SK-N-SH (cell line): ENCODE results near the gene CAMKMT. TPM values are rescaled to one million over a fixed set of nuclear protein-coding genes. Genes with fewer than 3 reads are reported as not detected.

ENCODE experiments used
- CTCF ChIA-PET: fragments of 300-600, 350-600 bp; formaldehyde crosslinking; extraction: SDS; loops from one replicate; lab custom pipeline; 2021; lab: Yijun Ruan, JAX
- POLR2A ChIA-PET: fragments of 350-600 bp; sonication (Branson Sonifier 250); formaldehyde crosslinking; extraction: SDS; loops from one replicate; lab custom pipeline; 2020; ENCODE audit warnings: antibody characterized with exemption, inconsistent platforms; lab: Yijun Ruan, JAX
- DNase-seq: peaks from one replicate; pipeline ENCODE4 v3.0.0; 2012
- H2AFZ ChIP-seq: fragments of 200-600 bp; sonication (generic); 2 replicates; pipeline ENCODE4 v1.8.1; 2016; ENCODE audit warnings: antibody characterized with exemption, mild to moderate bottlenecking, low read depth
- H3F3A ChIP-seq: fragments of 200-600 bp; sonication (generic); replicated peaks from 2 replicates; pipeline ENCODE3; 2016; ENCODE audit warnings: antibody characterized with exemption, mild to moderate bottlenecking; ENCODE audit not compliant: insufficient read depth
- H3K27ac ChIP-seq, 2 experiments: fragments of 200-500 bp in 1 of 2; fragments of 200-600 bp in 1 of 2; sonication (Bioruptor generic) in 1 of 2; sonication (generic), shearing (Covaris generic) in 1 of 2; 2 replicates each; pipeline versions ENCODE4 v1.5.1 to v1.6.1; 2014 to 2016; ENCODE audit warnings: low read depth in 2 of 2, inconsistent platforms in 1 of 2, low read length in 1 of 2, mild to moderate bottlenecking in 1 of 2, mixed read lengths in 1 of 2
- H3K27me3 ChIP-seq: fragments of 200-600 bp; sonication (generic), shearing (Covaris generic); 2 replicates; pipeline ENCODE4 v1.6.1; 2016; ENCODE audit warnings: mixed run types; ENCODE audit not compliant: insufficient read depth
- H3K36me3 ChIP-seq, 2 experiments: fragments of 200-500 bp in 1 of 2; fragments of 200-600 bp in 1 of 2; sonication (Bioruptor generic) in 1 of 2; sonication (generic) in 1 of 2; replicated peaks in 1 of 2; 2 replicates each; pipeline versions ENCODE3 to v1.5.1; 2014 to 2016; ENCODE audit warnings: low read length in 1 of 2, mild to moderate bottlenecking in 1 of 2; ENCODE audit not compliant: insufficient read depth in 2 of 2, control insufficient read depth in 1 of 2
- H3K4me1 ChIP-seq, 2 experiments: fragments of 200-500 bp in 1 of 2; fragments of 200-600 bp in 1 of 2; sonication (Bioruptor generic) in 1 of 2; sonication (generic), shearing (Covaris generic) in 1 of 2; 2 replicates each; pipeline versions ENCODE4 v1.5.1 to v1.6.1; 2014 to 2016; ENCODE audit warnings: low read depth in 1 of 2, low read length in 1 of 2, mixed run types in 1 of 2; ENCODE audit not compliant: insufficient read depth in 2 of 2, control insufficient read depth in 1 of 2
- H3K4me2 ChIP-seq: fragments of 200-600 bp; sonication (generic), shearing (Covaris generic); 2 replicates; pipeline ENCODE4 v1.6.1; 2017; ENCODE audit warnings: mixed run types
- H3K4me3 ChIP-seq, 2 experiments: fragments of 200-500 bp in 1 of 2; fragments of 200-600 bp in 1 of 2; sonication (Bioruptor generic) in 1 of 2; sonication (generic), shearing (Covaris generic) in 1 of 2; 2 replicates each; pipeline versions ENCODE4 v1.5.1 to v1.8.1; 2014 to 2016; ENCODE audit warnings: low read depth in 2 of 2, inconsistent platforms in 1 of 2, low read length in 1 of 2, mild to moderate bottlenecking in 1 of 2, mixed read lengths in 1 of 2, moderate library complexity in 1 of 2
- H3K79me2 ChIP-seq: fragments of 200-600 bp; sonication (generic); 2 replicates; pipeline ENCODE4 v1.8.1; 2017; ENCODE audit warnings: mild to moderate bottlenecking; ENCODE audit not compliant: insufficient read depth
- H3K9ac ChIP-seq: fragments of 200-600 bp; sonication (generic); 2 replicates; pipeline ENCODE4 v1.6.1; 2017; ENCODE audit warnings: mixed run types
- H3K9me2 ChIP-seq: fragments of 200-600 bp; sonication (generic); 2 replicates; pipeline ENCODE4 v1.6.1; 2017; ENCODE audit warnings: mixed run types
- H3K9me3 ChIP-seq: fragments of 200-600 bp; sonication (generic); 2 replicates; pipeline ENCODE4 v1.6.1; 2017; ENCODE audit warnings: mixed run types, mild to moderate bottlenecking, moderate library complexity
- H4K20me1 ChIP-seq: fragments of 200-600 bp; sonication (generic); 2 replicates; pipeline ENCODE4 v1.6.1; 2017; ENCODE audit warnings: mild to moderate bottlenecking, mixed run types; ENCODE audit not compliant: insufficient read depth
- CHD2 ChIP-seq: fragments of 150-350 bp; IDR thresholded peaks from 2 replicates; pipeline ENCODE4 v1.6.1; 2018; ENCODE audit warnings: low read length; ENCODE audit not compliant: partially characterized antibody
- EP300 ChIP-seq, 2 experiments: IDR thresholded peaks; 2 replicates each; pipeline versions ENCODE4 v1.4.0 to v1.6.1; 2012; ENCODE audit warnings: borderline replicate concordance in 1 of 2, low read depth in 1 of 2, low read length in 1 of 2
- EZH2phosphoT487 ChIP-seq: fragments of 200-600 bp; sonication (generic); IDR thresholded peaks from 2 replicates; pipeline ENCODE4 v1.6.1; 2017; ENCODE audit warnings: low read depth, mixed run types, mild to moderate bottlenecking, antibody characterized with exemption, moderate library complexity, borderline replicate concordance
- FOXJ3 ChIP-seq: sonication (generic); formaldehyde crosslinking; IDR thresholded peaks from 2 replicates; pipeline ENCODE4 v1.5.1; 2020; ENCODE audit warnings: mild to moderate bottlenecking, missing genetic modification reagents
- GABPA ChIP-seq: IDR thresholded peaks from 2 replicates; pipeline ENCODE4 v1.4.0; 2012; ENCODE audit warnings: low read depth, mild to moderate bottlenecking
- MAX ChIP-seq: IDR thresholded peaks from 2 replicates; pipeline ENCODE4 v1.4.0; 2012; ENCODE audit warnings: low read depth
- MEF2A ChIP-seq: IDR thresholded peaks from 2 replicates; pipeline ENCODE4 v1.4.0; 2012; ENCODE audit warnings: low read depth, borderline replicate concordance
- NFIC ChIP-seq: IDR thresholded peaks from 2 replicates; pipeline ENCODE4 v1.4.0; 2012; ENCODE audit warnings: borderline replicate concordance
- NRF1 ChIP-seq: IDR thresholded peaks from 2 replicates; pipeline ENCODE4 v1.6.1; 2012; ENCODE audit warnings: low read depth, mild to moderate bottlenecking, low read length
- PBX3 ChIP-seq: IDR thresholded peaks from 2 replicates; pipeline ENCODE4; 2012
- RCOR1 ChIP-seq: fragments of 150-350 bp; IDR thresholded peaks from 2 replicates; pipeline ENCODE4 v1.6.1; 2017; ENCODE audit warnings: antibody characterized with exemption, low read length
- REST ChIP-seq: IDR thresholded peaks from 2 replicates; pipeline ENCODE4 v1.6.1; 2012; ENCODE audit warnings: mild to moderate bottlenecking, low read depth, low read length, moderate library complexity
- RFX5 ChIP-seq: IDR thresholded peaks from 2 replicates; pipeline ENCODE4 v1.6.1; 2012; ENCODE audit warnings: mild to moderate bottlenecking, improper control_type of control experiment, low read length
- SIN3A ChIP-seq: IDR thresholded peaks from 2 replicates; pipeline ENCODE4 v1.6.1; 2012; ENCODE audit warnings: low read depth, mild to moderate bottlenecking, low read length, moderate library complexity, borderline replicate concordance
- SMC3 ChIP-seq: IDR thresholded peaks from 2 replicates; pipeline ENCODE4 v1.6.1; 2012; ENCODE audit warnings: low read depth, low read length, improper control_type of control experiment
- TEAD4 ChIP-seq: IDR thresholded peaks from 2 replicates; pipeline ENCODE4 v1.4.0; 2012; ENCODE audit warnings: mild to moderate bottlenecking, borderline replicate concordance; ENCODE audit not compliant: insufficient read depth
- YY1 ChIP-seq: IDR thresholded peaks from 2 replicates; pipeline ENCODE4 v1.4.0; 2012; ENCODE audit warnings: low read depth, mild to moderate bottlenecking
- ZBTB33 ChIP-seq: IDR thresholded peaks from 2 replicates; pipeline ENCODE4 v1.4.0; 2012; ENCODE audit warnings: low read depth, borderline replicate concordance
- WGBS: methylation state at CpG from one replicate; pipeline ENCODE4 v1.1.6; 2017; ENCODE audit warnings: low lambda C conversion rate; 5-methylcytosine and 5-hydroxymethylcytosine counted together
- polyA plus RNA-seq, 3 experiments: library from polyadenylated mRNA; depleted of rRNA; stranded (reverse); fragments of >200 nt; gene quantifications; 2 replicates each; pipeline ENCODE4 v1.2.3, GENCODE V29; 2012

CAMKMT gene
- polyA plus RNA-seq, 1 of the 3 experiments (the other 2 are of a cell fraction): 5.9 TPM

- H3K27me3 ChIP-seq: no peaks in the 10 kb centered on the region
- no peak overlapping the region for H3K4me2 ChIP-seq
- WGBS: 86% methylated on average over 1 of the region's 1 CpG
- H3K4me3 ChIP-seq: no peak overlapping the region
- H3K36me3 ChIP-seq: no peaks in the 10 kb centered on the region
- peaks cover 0 to 8% of the 10 kb centered on the region in 2 experiments; a peak in 1 of 4 replicates for H3K4me1 ChIP-seq
- no peaks in the 10 kb centered on the region; the same call in 1 of the 2 replicates for H3K9me2 ChIP-seq
- CTCF ChIA-PET: interaction anchor here (1.3 to 10.5 kb wide), 6 partner anchors 10 to 496 kb away, joined by 3 to 81 read pairs (median 8); no protein-coding TSS in a partner anchor
- DNase-seq: peak; percentile 29
- H3K79me2 ChIP-seq: no peaks in the 10 kb centered on the region
- no peak overlapping the region for H3K9ac ChIP-seq
- H3K9me3 ChIP-seq: peaks cover 8% of the 10 kb centered on the region
- TF ChIP-seq EZH2phosphoT487 (no peak), PBX3 (no peak), GABPA (no peak), MAX (no peak), REST (no peak)
- no peaks in the 10 kb centered on the region for H3F3A ChIP-seq
- POLR2A ChIA-PET: no interaction called here
- no peaks in the 10 kb centered on the region for H4K20me1 ChIP-seq
- peak overlapping the region in 1 of 2 experiments; percentile 58; a peak in 1 of 4 replicates for H3K27ac ChIP-seq
- no peak overlapping the region for H2AFZ ChIP-seq
These were observed 98.0 kb downstream of the CAMKMT start for GRCh38 chr2:44459739-44460138.

- Histone ChIP-seq H2AFZ (no peak overlapping the region), H3K4me3 (no peak overlapping the region), H3K9me2 (no peaks in the 10 kb centered on the region; the same call in 1 of the 2 replicates), H3F3A (no peaks in the 10 kb centered on the region), H3K4me2 (no peak overlapping the region), H3K27me3 (no peaks in the 10 kb centered on the region), H4K20me1 (no peaks in the 10 kb centered on the region), H3K9ac (no peak overlapping the region), H3K9me3 (peaks cover 14% of the 10 kb centered on the region), H3K36me3 (no peaks in the 10 kb centered on the region), H3K79me2 (no peaks in the 10 kb centered on the region), H3K4me1 (peaks cover 0 to 8% of the 10 kb centered on the region in 2 experiments; a peak in 1 of 4 replicates), H3K27ac (no peak overlapping the region)
- ChIA-PET POLR2A (no interaction called here), CTCF (interaction anchor here (0.6 to 10.5 kb wide), 7 partner anchors 9 to 493 kb away, joined by 3 to 81 read pairs (median 3); no protein-coding TSS in a partner anchor)
- WGBS: 91% methylated on average over 3 of the region's 3 CpGs
- no peak for DNase-seq
- TF ChIP-seq NFIC (no peak), YY1 (no peak), CHD2 (no peak), SMC3 (no peak), EP300 (IDR thresholded peaks at IDR 0.05; ENCODE audit: borderline replicate concordance in 1 of 2, low read depth in 1 of 2, low read length in 1 of 2) (no peak), ZBTB33 (no peak), MAX (no peak), RCOR1 (no peak), FOXJ3 (CRISPR knock-in tag) (no peak), NRF1 (no peak), SIN3A (no peak), EZH2phosphoT487 (no peak), RFX5 (no peak), MEF2A (no peak), TEAD4 (no peak)
These were observed 101.4 kb downstream of the CAMKMT start for GRCh38 chr2:44462934-44463849.
